GM18867 (cell line): Measurements from ENCODE around the gene PCSK2.

Experiments used
- ATAC-seq: cut with Tn5 transposase; IDR thresholded peaks from one replicate; pipeline ENCODE4 v1.9.1; 2021; ENCODE audit warnings: mild to moderate bottlenecking, moderate library complexity; ENCODE audit not compliant: unreplicated experiment

PCSK2 gene

GRCh38 chr20:17236766-17237165, 9.9 kb downstream of the PCSK2 start:
- no peak for ATAC-seq

DNA sequence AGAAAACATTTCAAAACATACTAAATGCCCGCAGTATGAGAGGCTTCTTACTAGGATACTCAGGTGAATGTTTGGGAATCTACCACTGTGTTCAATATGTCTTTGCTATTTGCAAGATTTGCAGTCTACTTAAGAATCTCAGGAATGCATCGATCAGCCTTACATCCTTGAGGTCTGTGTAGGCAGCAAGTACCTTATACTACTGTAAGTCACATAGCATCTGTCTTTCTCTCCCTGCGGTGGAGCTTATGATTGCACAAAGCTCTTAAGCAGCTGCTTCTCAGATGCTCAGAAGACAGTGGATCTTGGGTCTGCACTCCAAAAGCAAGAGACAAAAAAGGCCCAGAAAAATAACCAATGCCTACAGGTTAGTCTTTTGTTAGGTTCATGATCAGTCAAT, 21.4 kb downstream of the PCSK2 start:
- ATAC-seq = no peak

DNA sequence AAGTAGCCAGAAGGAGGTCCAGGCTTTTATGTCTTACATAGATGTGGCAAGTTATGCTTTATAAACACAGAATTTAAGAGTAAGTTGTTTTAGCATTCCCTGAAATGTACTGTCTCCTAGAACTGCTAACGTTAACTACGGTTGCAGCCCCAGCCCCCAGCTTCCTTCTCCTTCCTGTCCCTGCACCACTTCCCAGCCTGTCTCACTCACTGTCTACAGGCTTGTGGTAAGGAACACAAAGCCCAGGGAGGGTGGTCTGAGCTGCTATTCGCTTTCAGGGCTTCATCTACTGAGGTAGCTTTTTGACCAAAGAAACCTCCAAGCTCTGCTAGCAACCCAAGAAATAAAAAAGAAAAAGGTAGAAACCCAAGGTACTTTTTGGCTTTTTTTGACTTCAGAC, 35.9 kb downstream of the PCSK2 start:
- ATAC-seq = no peak

DNA sequence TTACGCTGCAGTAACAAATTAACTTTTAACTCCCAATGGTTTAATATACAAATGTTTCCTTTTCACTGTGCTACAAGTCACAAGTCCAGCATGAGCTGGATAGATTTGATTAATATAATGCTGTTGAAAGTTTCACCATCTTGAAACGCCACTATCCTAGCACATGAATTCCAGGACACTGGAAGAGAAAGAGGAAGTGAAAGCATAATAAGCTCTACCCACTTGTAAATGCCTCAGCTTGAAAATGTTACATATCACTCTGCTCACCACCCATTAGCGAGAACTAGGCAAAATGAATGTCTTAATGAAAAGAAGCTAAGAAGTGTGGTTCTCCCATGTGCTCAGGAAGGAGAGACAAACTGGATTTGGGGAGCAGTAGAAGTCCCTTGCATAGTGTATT, 46.9 kb downstream of the PCSK2 start:
- no peak for ATAC-seq

- ATAC-seq = no peak
These were observed 49.3 kb downstream of the PCSK2 start for GRCh38 chr20:17276101-17276500.

- no peak for ATAC-seq
These were observed 54.6 kb downstream of the PCSK2 start for GRCh38 chr20:17281478-17281877.

GRCh38 chr20:17282501-17282900, 55.7 kb downstream of the PCSK2 start:
- no peak for ATAC-seq

DNA sequence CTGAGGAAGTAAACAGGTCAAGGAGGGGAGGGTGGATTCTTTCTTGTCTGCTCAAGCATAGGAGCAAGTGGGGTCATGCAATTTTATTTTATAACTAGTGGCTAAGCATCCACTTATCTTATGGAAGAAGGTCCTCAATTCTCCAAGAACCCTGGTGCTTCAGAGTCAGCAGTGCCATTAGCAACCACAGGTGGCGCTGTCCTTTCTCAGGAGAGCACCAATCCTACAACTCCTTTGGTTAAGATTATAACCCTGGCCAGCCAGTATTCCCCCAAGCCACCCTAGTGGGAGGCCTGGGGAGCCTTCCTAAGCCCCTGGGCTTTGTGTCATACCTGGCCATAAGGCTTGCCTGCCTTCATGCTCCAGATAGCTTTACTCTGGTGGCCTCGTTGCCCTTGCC, 60.7 kb downstream of the PCSK2 start:
- no peak for ATAC-seq

DNA sequence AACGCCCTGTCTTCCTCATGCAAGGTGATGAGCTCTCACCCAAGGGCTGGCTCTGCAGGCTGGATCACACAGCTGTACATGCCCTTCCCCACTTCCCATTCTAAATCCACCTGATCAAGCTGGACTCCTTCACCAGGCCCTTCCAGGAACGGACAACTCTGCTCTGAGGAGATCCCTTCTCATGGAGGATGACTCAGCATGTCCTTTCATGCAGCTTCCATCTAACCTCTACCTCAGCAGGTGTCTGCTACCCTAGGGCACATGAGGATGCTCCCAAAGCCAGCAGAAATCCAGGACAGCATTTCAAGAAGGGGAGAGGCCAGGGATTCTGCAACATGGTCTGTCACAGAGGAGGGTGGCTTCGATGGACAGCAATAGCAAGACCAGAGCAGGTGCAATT, 61.2 kb downstream of the PCSK2 start:
- ATAC-seq = no peak

GRCh38 chr20:17295151-17295726, 68.4 kb downstream of the PCSK2 start:
- no peak for ATAC-seq

GRCh38 chr20:17295991-17296390, 69.2 kb downstream of the PCSK2 start:
- ATAC-seq = no peak

GRCh38 chr20:17298171-17298570, 71.3 kb downstream of the PCSK2 start:
- no peak for ATAC-seq

DNA sequence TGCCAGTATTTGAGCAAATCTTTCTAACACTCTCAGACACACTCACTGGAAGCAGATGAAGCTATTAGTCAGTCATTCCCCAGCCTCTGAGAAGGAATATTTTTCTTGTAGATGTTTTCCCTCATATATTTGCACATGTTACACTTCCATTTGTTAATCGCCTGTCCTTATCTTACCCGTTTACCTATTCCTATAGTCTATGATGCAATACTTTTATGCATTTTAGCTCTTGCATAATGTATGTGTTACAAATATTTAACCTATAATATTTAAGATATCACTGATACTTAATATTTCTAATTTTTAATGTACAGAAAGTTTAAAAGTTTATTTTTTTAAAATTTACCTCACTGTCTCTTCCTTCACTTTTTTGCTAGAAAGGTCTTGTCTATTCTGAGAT, 71.9 kb downstream of the PCSK2 start:
- no peak for ATAC-seq

DNA sequence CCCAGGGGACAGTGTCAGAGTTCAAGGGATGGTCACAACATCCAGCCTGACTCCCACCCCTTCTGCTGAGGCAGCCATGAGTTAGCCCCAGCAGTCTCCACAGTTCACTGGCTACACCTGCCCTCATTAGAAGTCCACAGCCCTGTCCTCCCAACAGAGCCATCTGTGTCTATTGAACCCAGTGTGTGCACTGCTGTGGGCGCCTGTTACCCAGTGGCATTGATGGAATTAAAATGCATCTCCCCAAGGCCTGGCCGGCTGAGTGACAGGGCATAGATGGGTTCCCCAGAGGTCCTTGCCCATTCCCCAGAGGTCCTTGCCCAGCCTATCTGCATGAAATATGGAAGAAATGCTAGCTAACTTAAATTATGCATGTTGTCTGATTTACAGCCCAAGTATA, 73.3 kb downstream of the PCSK2 start:
- no peak for ATAC-seq

- ATAC-seq = no peak
These were observed 77.9 kb downstream of the PCSK2 start for GRCh38 chr20:17304774-17305173.

DNA sequence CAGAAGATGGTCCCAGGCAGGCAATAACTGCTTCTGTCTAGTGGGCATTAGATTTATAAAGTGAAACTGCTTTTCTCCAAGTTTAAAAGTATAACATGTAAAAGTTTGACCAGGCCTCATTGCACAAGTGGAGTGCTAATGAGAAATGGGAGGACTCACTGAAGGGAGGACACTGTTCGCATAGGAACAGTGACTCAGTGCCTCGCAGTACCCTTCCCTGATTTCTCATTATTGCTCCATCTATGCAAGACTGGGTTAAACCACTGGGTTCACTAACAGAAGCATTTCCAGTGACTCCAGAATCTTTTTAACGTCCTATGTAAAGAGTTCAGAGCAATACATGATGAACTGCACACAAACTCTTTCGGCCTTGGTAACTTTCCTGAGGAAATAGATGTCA, 79.6 kb downstream of the PCSK2 start:
- no peak for ATAC-seq

DNA sequence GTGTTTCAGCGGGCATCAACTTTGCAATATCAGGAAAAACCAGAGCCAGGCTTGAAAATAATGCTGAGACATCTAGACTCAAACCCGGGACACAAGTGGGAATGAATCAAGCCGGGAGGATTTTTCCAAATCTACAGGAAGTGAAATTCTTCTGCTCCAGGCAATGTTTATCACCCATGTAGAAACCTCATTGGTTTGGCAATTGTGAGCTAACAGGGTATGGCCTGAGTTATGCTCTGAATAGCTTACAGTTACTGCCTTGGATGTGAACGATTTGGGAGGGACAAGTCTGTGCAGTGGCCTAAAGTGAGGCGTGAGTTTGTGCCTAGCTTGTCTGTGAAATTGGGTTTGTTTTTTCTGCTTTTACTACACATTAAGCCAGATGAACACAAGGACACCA, 87.4 kb downstream of the PCSK2 start:
- ATAC-seq = no peak

DNA sequence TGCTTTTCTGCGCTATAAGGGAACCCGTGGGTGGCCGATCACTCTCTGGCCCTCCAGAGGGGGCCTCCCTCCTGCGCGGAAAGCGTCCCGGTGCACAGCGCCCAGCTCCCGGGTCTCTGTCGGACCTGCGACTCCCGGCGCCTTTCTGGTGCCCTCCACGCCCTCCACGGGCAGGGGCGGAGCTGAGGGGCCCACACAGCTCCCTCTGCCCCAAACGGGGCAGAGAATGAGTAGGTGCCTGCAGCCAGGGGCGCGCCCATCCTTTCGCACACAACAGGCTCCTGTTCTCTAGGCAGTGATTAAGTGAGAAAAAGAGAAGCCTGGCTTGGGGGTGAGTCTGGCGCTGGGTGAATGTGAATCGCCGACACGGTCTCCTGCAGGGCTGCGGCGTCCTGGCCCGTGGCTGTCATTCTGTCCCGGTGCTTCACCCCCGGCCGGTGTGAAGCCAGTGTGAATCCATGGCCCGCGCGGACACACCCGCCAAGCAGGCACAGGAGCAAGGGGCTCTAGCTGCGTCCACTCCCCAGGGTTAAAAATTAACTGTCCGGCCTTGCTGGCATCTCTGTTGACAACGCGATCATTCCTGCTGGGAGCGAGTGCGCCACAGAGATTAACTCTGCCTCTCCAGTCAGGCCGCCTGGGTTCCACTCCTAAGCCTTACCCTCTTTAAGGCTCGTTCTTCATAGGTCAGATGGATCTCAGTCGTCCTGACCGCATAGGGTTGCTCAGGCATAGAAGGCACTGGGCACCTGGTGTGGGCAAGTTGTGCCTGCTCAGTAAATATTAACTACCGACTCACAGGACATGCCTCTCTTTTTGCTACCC, 88.8 kb downstream of the PCSK2 start:
- ATAC-seq = no peak

- no peak for ATAC-seq
These were observed 89.6 kb downstream of the PCSK2 start for GRCh38 chr20:17316316-17317038.

GRCh38 chr20:17317341-17317740, 90.5 kb downstream of the PCSK2 start:
- no peak for ATAC-seq

DNA sequence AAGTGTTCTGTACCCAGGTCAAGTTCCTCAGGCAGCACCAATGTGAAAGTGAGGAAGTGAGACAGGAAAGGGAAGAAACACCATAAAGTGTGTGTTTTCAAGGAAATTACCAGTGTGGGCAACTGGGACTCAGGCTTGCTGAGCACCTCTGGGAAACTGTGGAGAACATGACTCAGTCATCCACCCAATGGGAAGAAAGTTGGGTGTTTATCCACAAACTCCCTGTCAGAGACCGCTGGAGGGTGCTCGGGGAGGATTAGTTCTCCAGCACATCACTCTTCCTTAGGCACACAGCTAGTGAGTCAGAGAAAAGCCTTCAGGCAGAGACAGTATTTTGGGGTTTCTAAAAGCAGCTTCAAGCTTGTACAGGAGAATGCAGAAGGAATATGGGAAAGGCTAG, 93.6 kb downstream of the PCSK2 start:
- ATAC-seq = no peak

DNA sequence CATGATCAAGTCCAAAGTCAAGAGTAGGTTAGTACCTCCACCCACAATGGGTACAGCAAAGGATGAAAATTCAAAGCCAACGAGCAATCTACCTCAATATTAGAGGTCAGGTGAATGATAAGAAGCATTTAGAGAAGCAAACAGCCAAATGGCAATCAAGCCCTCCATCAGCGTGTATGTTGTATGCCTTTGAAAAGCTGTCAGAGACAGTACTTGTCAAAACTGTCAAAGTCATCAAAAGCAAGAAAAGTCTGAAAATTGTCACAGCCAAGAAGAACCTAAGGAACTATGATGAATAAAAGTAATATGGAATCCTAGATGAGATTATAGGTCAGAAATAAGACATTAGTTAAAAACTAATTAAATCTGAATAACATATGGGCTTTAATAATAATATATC, 99.3 kb downstream of the PCSK2 start:
- no peak for ATAC-seq
